Activated CD4-positive, alpha-beta T cell treated with anti-CD3 and anti-CD28 coated beads for 1 hour (primary cell): ENCODE measurements around the gene TSR3.
A peak's percentile ranks its signal among the peaks of the same experiment; 100 is the strongest.

Source experiments
- DNase-seq: peaks from one replicate; pipeline ENCODE4 v3.0.0-alpha.2; 2020

Gene TSR3

DNA sequence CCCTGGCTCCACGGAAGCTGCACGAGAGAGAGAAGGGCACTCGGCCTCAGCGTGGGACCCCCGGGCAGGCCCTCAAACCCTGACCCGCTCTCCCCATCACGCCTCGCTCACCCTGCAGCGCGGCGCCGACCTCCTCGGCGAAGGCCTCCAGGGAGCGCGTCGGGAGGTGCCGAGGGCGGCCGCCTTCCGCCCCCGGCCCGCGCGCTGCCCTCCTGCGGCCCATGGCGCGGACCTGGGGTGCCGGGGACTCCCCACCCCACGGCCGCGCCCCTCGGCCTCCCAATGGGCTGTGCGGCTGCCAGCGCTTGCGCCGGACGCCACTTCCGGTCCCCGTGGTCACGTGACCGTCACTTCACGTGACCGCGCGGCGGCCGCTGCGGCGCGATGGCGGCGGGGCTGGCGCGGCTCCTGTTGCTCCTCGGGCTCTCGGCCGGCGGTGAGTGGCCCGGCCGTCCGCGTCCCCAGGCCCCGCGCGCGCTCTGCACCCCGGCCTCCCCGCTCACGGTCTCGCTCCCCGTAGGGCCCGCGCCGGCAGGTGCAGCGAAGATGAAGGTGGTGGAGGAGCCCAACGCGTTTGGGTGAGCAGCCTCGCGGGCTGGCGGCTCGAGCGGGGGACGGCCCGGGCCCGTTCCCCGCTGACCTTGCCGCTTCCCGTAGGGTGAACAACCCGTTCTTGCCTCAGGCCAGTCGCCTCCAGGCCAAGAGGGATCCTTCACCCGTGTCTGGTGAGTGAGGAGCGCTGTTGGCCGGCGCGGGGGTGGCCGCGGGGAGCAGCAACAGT lies at the start of gene TSR3, which contains the start of gene GNPTG:
TSS of gene TSR3 (minus strand) at position 297 of the 781 bp plus-strand sequence. CDS start at position 223, 74 bp downstream.
TSS of gene GNPTG (plus strand) at position 350 of the 781 bp plus-strand sequence. CDS start at position 385, 35 bp downstream.
- peak; percentile 77 for DNase-seq

GRCh38 chr16:1401061-1401757 lies 49.5 kb upstream of the TSR3 start:
- DNase-seq: no peak

- DNase-seq: no peak
These were observed 47.3 kb upstream of the TSR3 start for GRCh38 chr16:1398826-1399581.

GRCh38 chr16:1398351-1398750 lies 46.7 kb upstream of the TSR3 start:
- no peak for DNase-seq

DNA sequence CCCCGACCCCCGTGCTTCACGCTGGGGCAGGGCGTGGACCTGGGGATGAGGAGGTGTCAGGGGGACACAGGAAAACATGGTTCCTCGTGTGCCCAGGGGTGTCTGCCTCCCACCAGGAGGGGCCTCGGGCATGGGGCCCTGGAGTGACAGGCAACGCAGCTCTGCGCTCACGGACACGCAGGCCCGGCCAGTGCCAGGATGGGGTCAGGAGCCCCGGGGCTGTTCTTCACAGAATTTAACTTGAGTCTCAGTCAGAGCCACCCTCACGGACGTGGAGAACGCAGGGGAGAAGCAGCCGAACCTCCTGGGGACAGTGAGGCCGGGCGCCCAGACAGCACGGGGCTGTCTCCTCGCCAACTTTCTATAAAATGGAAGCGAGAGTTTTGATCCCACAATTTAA lies 46.1 kb upstream of the TSR3 start:
- no peak for DNase-seq

- no peak for DNase-seq
These were observed 43.9 kb upstream of the TSR3 start for GRCh38 chr16:1395444-1396031.

DNA sequence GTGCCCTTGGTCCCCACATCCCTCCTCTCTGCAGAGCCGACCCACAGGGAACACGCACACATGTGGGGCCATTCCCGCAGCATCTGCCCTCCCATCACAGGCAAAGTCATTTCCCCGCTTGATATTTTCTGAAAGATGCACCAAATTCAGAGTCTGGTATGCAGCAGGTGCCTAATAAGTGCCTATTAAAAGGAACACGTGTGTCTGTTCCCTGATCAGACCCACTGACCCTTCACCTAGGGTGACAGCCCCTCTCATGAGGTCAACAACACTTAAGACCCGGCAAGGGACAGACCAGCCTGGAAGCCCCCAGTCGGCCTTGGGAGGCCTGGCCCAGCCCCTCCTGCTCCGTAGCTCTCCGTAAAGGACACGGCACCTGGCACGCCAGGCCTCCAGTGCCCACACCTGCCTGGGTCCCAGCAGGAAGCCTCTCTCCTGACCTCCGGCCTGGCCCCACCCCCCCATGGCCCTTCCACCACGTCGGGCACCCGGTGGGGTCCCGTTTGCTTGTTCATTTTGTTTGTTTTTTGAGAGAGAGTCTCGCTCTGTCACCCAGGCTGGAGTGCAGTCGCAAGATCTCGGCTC lies 42.8 kb upstream of the TSR3 start:
- no peak for DNase-seq

DNA sequence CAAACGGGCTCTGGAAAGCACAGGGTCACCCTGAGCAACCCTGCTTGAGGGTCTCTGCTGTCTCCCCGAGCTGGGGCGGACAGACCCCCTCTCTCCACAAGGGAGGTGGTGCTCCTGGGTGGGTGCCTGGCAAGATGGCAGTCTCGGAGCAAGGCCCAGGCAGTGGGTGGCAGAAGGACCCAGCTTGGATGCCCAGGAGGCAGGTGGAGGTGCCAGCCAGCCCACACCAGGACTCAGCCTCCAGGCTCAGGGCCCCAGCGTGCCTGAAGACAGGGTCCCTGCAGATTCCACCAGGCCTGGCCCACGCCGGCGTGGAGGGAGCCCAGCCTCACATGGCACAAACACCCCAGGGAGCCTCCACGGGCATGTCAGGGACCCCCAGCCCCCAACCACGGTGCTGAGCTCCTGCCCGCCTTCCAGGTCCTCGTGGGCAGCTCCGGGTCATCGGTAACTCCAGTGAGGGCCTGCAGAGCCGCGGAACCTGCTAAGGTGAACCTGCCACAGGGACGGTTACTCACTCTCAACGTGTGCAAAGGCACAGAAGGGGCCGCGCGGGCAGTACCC lies 42.0 kb upstream of the TSR3 start:
- no peak for DNase-seq

DNA sequence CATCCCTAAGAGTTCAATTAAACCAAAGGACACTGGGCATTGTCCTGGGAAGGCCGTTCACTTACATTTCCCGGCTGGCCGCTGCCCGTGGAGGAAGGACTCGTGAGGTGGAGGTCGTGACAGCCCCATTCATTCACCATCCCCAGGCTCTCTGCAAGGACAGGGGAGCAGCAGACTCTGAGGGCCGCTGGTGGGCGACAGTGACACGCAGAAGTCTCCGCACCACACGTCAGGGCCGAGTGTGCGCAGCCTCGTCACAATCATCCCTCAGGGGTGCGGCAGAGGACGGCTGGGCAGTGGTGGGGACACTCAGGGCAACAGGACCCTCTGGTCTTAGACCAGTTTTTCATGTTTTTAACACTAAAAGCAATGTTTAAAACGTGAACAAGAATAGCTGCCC lies 41.1 kb upstream of the TSR3 start:
- DNase-seq: no peak

DNA sequence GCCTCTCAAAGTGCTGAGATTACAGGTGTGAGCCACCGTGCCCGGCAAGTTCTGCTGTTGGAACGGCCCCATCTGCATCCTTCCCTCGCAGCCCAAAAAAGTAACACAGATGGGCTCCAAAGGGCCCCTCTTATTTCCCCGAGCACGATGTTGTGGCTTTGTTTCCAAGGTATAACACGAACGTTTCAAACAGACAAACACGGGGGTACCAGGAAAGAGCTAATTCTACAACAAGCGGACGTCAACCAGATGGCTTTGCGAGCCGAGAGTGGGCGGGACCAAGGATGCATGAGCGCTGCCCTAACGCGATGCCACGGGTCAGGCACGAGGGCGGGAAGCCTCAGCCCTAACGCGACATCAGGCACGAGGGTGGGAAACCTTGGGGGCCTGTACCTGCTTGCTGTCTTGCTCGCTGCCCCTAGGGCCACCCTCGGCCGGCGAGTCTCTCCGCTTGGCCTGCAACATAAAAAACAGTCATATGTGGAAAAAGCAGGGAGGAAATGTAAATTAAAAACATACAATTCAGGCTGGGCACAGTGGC lies 38.6 kb upstream of the TSR3 start:
- DNase-seq: no peak

GRCh38 chr16:1389762-1390161 lies 38.1 kb upstream of the TSR3 start:
- DNase-seq: no peak

- no peak for DNase-seq
These were observed 35.7 kb upstream of the TSR3 start for GRCh38 chr16:1387331-1387730.

DNA sequence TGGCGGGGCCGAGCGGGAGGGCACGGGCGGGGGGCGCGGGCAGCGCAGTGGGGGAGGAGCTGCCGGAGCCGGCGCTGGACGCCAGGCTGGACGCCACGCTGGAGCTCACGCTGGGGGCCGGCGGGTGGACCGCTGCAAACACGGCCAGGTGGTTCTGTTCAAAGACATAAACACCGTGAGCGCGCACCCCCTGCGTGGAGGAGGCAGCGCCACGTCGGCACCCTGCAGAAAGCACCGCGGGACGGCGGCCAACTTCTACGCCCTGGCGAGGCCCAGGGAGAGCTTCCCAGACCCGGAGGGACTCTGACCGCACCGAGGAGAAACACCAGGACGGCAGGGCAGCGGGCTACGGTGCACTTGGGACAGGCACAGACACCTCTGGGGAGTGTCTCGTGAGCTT lies 33.6 kb upstream of the TSR3 start:
- no peak for DNase-seq

- no peak for DNase-seq
These were observed 31.9 kb upstream of the TSR3 start for GRCh38 chr16:1383556-1383955.

DNA sequence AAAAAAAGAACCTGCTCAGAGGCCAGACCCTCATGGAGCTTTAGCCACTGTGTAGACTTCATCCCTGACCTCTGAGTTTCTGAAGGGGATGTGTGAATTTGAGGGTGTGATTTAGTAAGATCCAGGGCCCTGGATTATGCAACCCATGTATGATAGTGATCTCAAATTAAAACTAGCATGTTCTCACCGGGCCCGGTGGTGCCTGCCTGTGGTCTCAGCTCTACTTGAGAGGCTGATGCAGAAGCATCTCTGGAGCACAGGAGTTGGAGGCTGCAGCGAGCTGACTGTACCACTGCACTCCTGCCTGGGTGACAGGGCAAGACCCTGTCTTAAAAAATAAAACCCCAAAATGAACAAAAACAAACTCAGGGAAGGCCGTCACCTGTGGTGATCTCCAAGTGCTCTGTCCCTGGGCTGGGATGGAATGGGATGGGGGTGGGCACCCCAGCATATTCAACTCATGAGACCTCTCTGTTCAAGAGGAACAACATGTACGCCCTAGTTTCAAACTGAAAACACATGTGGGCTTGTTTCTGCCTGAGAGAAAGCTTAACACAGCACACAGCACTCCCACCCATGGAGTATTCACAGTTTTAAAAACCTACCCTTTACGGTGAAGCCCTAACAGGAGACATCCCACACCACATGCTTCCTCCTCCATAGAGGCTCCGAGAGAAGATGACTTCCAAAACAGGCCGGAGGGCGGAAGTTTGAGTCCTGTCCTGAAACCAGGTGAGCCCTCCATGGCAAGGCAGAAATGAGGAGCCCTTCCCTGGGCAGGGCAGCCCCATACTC lies 30.1 kb upstream of the TSR3 start:
- DNase-seq: no peak

- DNase-seq: no peak
These were observed 28.5 kb upstream of the TSR3 start for GRCh38 chr16:1380195-1380594.

DNA sequence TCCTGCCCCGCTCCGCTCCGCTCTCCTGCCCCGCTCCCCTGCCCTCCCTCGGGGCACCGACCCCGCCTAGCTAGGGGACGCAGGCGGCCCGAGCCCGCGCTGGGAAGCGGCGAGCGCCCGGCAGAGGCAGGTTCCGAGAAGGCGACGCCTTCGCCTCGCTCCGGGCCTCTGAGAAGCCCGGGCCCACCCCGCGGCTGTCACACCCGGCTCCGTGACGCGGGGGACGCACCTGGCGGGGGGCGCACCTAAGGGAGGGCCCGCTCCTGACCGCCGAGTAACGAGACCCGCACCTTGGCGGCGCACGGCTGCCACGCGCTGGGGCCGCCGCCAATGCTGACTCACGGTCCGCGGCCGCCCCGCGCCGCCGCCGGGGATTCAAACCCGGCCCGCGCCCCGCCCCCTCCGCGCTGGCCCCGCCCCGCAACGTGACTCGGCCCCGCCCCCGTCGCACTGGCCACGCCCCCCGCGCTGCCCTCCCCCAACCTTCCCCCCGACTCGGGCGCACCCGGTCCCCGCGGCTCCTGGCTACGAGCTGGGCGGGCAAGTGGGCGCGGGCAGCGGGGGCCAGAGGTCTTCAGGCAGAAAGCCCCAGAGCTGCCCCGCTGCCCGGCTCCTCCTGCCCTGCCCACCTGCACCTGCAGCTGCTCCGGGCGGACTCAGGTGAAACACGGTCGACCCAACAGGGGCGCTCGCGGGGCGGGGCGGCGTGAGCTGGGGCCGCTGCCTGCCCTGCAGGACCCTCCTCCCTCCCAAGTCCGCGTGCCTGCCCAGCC lies 27.8 kb upstream of the TSR3 start:
- DNase-seq: peak; percentile 52

DNA sequence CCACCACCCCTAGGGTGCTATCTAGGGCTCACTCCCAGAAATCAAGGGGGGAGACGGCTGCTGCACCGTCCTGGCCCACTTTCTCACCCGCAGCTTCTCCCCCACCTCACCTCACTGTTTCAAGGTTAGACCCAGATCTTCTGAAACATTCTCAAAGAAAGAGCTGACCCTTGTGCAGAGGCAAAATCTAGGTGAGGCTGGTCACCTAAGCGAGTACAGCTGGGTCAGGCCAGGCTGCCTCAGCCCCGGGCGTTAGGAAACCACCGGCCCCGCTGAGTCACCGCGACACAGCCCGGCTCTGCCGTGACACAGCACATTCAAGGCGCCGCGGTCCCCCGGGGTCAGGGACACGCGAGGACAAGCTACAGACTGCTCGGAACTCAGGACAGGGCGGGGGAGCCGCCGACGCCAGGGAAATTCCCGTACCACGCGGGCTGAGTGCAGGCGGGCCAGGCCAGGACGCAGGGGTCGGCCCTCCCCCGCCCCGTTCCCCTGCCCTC lies 27.2 kb upstream of the TSR3 start:
- peak; percentile 25 for DNase-seq

- DNase-seq: no peak
These were observed 26.6 kb upstream of the TSR3 start for GRCh38 chr16:1378087-1378803.
